Stimulated activated CD4-positive, alpha-beta T cell treated with anti-CD3 and anti-CD28 coated beads, Interleukin-12 subunit alpha, Interleukin-12 subunit beta, amount 100 ng/mL, for 4 hours (primary cell): ENCODE results near the gene SLC25A2.
"Not testable (repeated sequence)": the region's sequence is repeated elsewhere in the genome, so short reads cannot be mapped to it uniquely, and the experiment has no call there.

Source experiments
- DNase-seq: peaks from one replicate; pipeline ENCODE4 v3.0.0-alpha.2; 2020

SLC25A2 gene

GRCh38 chr5:141303756-141304155 is at the start of gene SLC25A2:
TSS of gene SLC25A2 (minus strand) at chr5:141304049. CDS start at chr5:141303865, 184 bp downstream.
- DNase-seq = no peak

- DNase-seq = no peak
Observed at GRCh38 chr5:141351591-141351990, 47.7 kb upstream of the SLC25A2 start.

- no peak for DNase-seq
Observed at GRCh38 chr5:141349917-141350619, 46.2 kb upstream of the SLC25A2 start, which contains the start of gene PCDHGB1. TSS of gene PCDHGB1 (plus strand) at chr5:141350099. CDS start at chr5:141350261, 162 bp downstream.

- DNase-seq = not testable (repeated sequence)
Observed at GRCh38 chr5:141346017-141346416, 42.2 kb upstream of the SLC25A2 start.

- no peak for DNase-seq
Observed at GRCh38 chr5:141345327-141345726, 41.5 kb upstream of the SLC25A2 start.

- no peak for DNase-seq
Observed at GRCh38 chr5:141343953-141344463, 40.2 kb upstream of the SLC25A2 start.

GRCh38 chr5:141343242-141343952 is 39.5 kb upstream of the SLC25A2 start, which contains the start of gene PCDHGA3:
TSS of gene PCDHGA3 (plus strand) at chr5:141343829. CDS start at chr5:141344034, 205 bp downstream.
- no peak for DNase-seq

GRCh38 chr5:141342773-141343172 is 38.9 kb upstream of the SLC25A2 start:
- DNase-seq = no peak

- not testable (repeated sequence) for DNase-seq
Observed at GRCh38 chr5:141340781-141341354, 37.0 kb upstream of the SLC25A2 start.

- no peak for DNase-seq
Observed at GRCh38 chr5:141338538-141339306, 34.9 kb upstream of the SLC25A2 start, which contains the start of gene PCDHGA2. TSS of gene PCDHGA2 (plus strand) at chr5:141338760.

GRCh38 chr5:141332571-141332970 is 28.7 kb upstream of the SLC25A2 start:
- not testable (repeated sequence) for DNase-seq

- no peak for DNase-seq
Observed at GRCh38 chr5:141330299-141331080, 26.6 kb upstream of the SLC25A2 start, which contains the start of gene PCDHGA1. TSS of gene PCDHGA1 (plus strand) at chr5:141330514.

- no peak for DNase-seq
Observed at GRCh38 chr5:141328231-141328630, 24.4 kb upstream of the SLC25A2 start.

GRCh38 chr5:141326088-141326854 is 22.4 kb upstream of the SLC25A2 start:
- peak; percentile 60 for DNase-seq

GRCh38 chr5:141322261-141322660 is 18.4 kb upstream of the SLC25A2 start:
- DNase-seq = no peak

- DNase-seq = peak; percentile 89
Observed at GRCh38 chr5:141320225-141321169, 16.6 kb upstream of the SLC25A2 start, which contains the start of gene TAF7. TSS of gene TAF7 (minus strand) at chr5:141320784. CDS start at chr5:141320044, 740 bp downstream.

- DNase-seq = no peak
Observed at GRCh38 chr5:141319699-141320098, 15.8 kb upstream of the SLC25A2 start.

GRCh38 chr5:141319202-141319601 is 15.4 kb upstream of the SLC25A2 start:
- no peak for DNase-seq

GRCh38 chr5:141316963-141317362 is 13.1 kb upstream of the SLC25A2 start:
- DNase-seq = not testable (repeated sequence)
